T-helper 17 cell (primary cell): ENCODE data around the gene PHACTR1. TPM values are rescaled to one million over a fixed set of nuclear protein-coding genes. Genes with fewer than 3 reads are reported as not detected.
"Not testable (repeated sequence)": the region's sequence is repeated elsewhere in the genome, so short reads cannot be mapped to it uniquely, and the experiment has no call there.

Experiments
- ATAC-seq: fragments of 150-1000 bp; cut with Tn5 transposase; 2 replicates; pipeline ENCODE4 v1.10.0; 2021; ENCODE audit warnings: mild to moderate bottlenecking, moderate library complexity
- DNase-seq, 3 donors: peaks; one replicate each; pipeline versions ENCODE4 v3.0.0 to v3.0.0-alpha.2; 2020 to 2021
- H3K9me3 ChIP-seq: one replicate; pipeline ENCODE4 v1.7.0; 2013; ENCODE audit warnings: low read length, mild to moderate bottlenecking; ENCODE audit not compliant: control insufficient read depth, poor library complexity, severe bottlenecking
- H3K27ac Mint-ChIP-seq: one replicate; pipeline ENCODE4 v1.8.0; 2022; ENCODE audit warnings: mild to moderate bottlenecking, moderate library complexity, mixed read lengths
- H3K27me3 Mint-ChIP-seq: one replicate; pipeline ENCODE4 v1.8.0; 2022; ENCODE audit warnings: mixed read lengths
- H3K36me3 Mint-ChIP-seq: one replicate; pipeline ENCODE4 v1.8.0; 2022; ENCODE audit warnings: low read depth, mixed read lengths
- H3K4me1 Mint-ChIP-seq: one replicate; pipeline ENCODE4 v1.8.0; 2022; ENCODE audit warnings: mild to moderate bottlenecking, mixed read lengths
- H3K4me3 Mint-ChIP-seq: one replicate; pipeline ENCODE4 v1.8.0; 2022; ENCODE audit warnings: mild to moderate bottlenecking, moderate library complexity, mixed read lengths
- total RNA-seq, 4 donors: library from RNA in 2 of 4; stranded (reverse) in 2 of 4; gene quantifications; one replicate each; pipeline ENCODE4 v1.2.3 and lab custom pipeline; 2022 to 2026

Gene PHACTR1
- total RNA-seq, 2 donors from 2014 or later = 2.8 to 11.1 TPM

DNA sequence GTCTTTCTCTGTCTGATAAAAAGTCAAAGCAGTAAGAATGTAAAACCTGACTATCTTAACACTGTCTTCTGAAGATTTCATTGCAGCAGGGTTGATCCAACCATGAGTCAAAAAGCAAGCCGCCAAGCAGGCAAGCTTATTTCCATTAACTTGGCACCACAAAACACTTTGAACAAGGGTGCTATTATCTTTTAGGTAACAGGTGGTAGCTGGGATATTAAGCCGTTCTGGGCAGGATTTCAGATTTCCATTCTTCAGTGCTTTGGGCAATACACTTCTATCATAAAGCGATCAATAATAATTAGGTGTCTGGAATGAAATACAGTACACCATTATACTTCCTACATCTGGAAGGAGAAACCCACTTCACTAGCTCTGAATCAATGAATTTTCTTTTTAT lies 429.9 kb downstream of the PHACTR1 start:
- no peaks in the 10 kb centered on the region for H3K4me1 Mint-ChIP-seq
- H3K36me3 Mint-ChIP-seq = no peaks in the 10 kb centered on the region
- H3K4me3 Mint-ChIP-seq = no peak overlapping the region
- H3K9me3 ChIP-seq = no peaks in the 10 kb centered on the region
- no peak overlapping the region for H3K27ac Mint-ChIP-seq
- DNase-seq = no peak
- no peak for ATAC-seq
- peaks cover 33% of the 10 kb centered on the region for H3K27me3 Mint-ChIP-seq

DNA sequence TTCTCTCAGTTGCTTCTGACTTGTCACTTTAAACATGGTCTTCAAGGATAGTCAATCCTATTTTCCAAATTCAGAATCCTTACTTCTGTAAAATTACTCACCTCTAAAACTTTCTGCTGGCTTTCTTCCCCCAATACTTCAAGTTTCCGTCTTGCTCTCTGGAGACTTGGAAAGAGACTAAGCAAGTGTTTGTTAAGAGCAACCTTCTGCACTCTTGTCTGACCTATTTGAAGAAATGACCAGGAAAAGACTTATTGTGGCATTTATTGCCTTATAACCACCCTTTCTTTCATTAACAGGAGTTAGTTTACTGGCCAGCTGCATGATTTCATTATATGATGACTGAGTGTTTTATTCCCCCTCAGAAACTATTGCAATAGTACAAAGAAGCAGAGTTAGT lies 430.8 kb downstream of the PHACTR1 start:
- Mint-ChIP-seq H3K27me3 (peaks cover 38% of the 10 kb centered on the region), H3K27ac (no peak overlapping the region), H3K36me3 (no peaks in the 10 kb centered on the region), H3K4me3 (no peak overlapping the region), H3K4me1 (no peaks in the 10 kb centered on the region)
- ATAC-seq (no peak), DNase-seq (no peak)
- no peaks in the 10 kb centered on the region for H3K9me3 ChIP-seq

DNA sequence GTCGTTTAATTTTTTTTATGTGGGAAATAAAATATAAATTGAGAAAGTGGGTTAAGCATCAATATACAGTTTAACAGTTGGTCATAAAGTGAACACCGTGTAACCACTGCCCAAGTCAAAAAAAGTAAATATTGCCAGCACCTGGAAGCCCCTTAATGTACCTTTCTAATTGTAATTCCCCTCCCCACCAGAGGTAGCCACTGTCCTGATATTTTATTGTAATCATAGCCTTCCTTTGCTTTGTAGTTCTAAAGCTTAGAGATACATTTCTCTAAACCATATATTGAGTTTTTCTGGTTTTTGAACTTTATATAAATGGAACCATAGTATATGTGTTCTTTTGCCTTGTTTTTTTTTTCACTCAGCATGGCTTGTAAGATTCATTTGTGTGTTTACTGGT lies 431.2 kb downstream of the PHACTR1 start:
- Mint-ChIP-seq H3K27me3 (peaks cover 42% of the 10 kb centered on the region), H3K4me1 (no peaks in the 10 kb centered on the region), H3K27ac (no peak overlapping the region), H3K4me3 (no peak overlapping the region), H3K36me3 (no peaks in the 10 kb centered on the region)
- no peaks in the 10 kb centered on the region for H3K9me3 ChIP-seq
- DNase-seq (no peak), ATAC-seq (no peak)

DNA sequence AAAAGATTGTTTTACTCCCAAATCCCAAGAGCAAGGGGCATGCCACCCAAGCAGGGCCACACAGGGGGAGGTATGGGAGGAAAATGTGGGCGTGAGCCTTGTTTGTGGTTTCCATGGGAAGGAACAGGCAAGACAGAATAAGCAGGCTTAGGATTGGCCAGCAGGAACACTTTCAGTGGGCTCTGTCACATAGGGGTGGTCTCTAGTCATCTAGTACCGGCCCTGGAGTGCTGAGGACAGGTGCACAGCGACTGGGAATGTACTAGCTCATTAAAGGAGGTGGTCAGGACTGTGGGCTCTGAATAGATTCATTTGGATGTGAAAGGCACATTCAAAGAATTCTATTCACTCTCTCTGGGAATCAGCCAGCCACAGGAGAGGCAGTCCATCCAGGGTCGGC lies 436.2 kb downstream of the PHACTR1 start:
- ATAC-seq (no peak), DNase-seq (no peak)
- Mint-ChIP-seq H3K27me3 (peaks cover 18% of the 10 kb centered on the region), H3K27ac (no peak overlapping the region), H3K4me3 (no peak overlapping the region), H3K36me3 (no peaks in the 10 kb centered on the region), H3K4me1 (no peaks in the 10 kb centered on the region)
- no peaks in the 10 kb centered on the region for H3K9me3 ChIP-seq

DNA sequence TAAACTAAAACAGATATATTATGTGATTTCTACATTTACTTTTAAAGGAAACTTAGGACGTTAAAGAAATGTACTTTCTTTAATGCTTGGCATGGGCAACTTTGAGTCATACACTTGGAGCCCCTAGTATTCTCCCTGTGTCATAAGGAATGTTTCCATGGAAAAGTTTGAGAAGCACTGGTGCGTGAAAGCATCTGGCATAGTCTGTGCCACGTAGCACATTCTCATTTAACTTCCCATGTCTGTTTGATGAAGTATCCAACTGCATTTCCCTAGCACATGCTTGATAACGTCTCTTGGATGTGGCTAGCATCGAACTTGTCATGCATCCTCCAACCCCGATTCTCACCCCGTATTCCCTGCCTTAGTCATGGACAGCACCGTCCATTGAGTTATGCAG lies 439.8 kb downstream of the PHACTR1 start:
- Mint-ChIP-seq H3K4me1 (peaks cover 2% of the 10 kb centered on the region), H3K27me3 (peaks cover 38% of the 10 kb centered on the region), H3K4me3 (no peak overlapping the region), H3K27ac (no peak overlapping the region), H3K36me3 (peaks cover under 1% of the 10 kb centered on the region)
- no peaks in the 10 kb centered on the region for H3K9me3 ChIP-seq
- DNase-seq (no peak), ATAC-seq (no peak)

DNA sequence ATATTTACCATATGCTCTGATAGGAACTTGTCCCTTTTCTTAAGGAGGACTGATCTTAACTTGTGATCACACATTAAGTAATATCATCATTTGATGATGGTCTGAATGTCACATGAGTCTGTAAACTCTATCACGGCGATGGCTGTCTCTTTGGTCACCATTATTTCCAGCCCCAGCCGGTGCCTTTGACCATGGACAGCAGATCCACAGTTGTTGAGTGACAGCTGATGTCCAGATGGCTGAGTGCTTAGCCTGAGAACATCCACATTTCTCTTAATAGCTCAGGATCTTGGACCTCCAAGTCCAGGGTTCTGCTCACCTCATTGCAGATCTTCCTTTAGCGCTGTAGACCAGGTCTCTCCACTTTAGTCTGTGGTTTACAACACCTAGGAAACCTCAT lies 440.7 kb downstream of the PHACTR1 start:
- Mint-ChIP-seq H3K36me3 (peaks cover 2% of the 10 kb centered on the region), H3K27me3 (peaks cover 41% of the 10 kb centered on the region), H3K4me1 (peaks cover 2% of the 10 kb centered on the region), H3K27ac (no peak overlapping the region), H3K4me3 (no peak overlapping the region)
- DNase-seq (no peak), ATAC-seq (no peak)
- H3K9me3 ChIP-seq = no peaks in the 10 kb centered on the region

DNA sequence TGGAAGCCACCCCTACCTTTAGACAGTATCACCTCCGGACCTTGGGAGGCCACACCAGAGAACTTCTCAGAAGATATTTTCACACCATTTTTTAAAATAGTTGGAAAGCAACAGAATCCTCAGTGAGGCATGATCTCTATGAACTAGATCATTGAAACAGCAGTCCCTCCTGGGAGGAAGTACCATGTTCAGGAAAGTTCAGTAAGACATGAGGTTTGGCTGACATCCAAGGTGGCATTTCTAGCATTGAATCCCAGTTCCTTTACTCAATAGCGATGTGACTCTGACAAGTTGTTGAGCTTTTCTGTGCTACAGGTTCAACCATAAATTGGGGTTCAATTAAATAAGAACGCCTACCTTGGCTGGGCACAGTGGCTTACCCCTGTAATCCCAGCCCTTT lies 442.7 kb downstream of the PHACTR1 start:
- ATAC-seq (no peak), DNase-seq (no peak)
- H3K4me1 Mint-ChIP-seq = peaks cover 8% of the 10 kb centered on the region

DNA sequence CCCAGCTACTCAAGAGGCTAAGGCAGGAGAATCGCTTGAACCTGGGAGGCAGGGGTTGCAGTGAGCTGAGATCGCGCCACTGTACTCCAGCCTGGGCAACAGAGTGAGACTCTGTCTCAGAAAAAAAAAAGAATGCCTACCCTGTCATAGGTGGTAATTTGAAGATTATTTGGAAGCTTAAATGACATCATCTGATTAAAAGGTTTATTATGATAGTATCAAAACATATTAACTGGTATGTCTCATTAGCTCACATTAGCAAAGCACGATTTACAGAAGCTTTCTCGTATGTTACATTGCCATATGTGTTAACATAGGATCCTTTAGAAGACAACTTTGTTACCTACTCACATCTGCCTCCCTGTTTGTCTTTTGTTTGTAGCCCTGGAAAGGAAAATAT lies 443.3 kb downstream of the PHACTR1 start:
- not testable (repeated sequence) for H3K36me3 Mint-ChIP-seq, DNase-seq, ATAC-seq, H3K4me1 Mint-ChIP-seq, H3K9me3 ChIP-seq, H3K4me3 Mint-ChIP-seq, H3K27ac Mint-ChIP-seq
- peaks cover 33% of the 10 kb centered on the region for H3K27me3 Mint-ChIP-seq

More for the DNA sequence above, 442.7 kb downstream of the PHACTR1 start:
- peaks cover 33% of the 10 kb centered on the region for H3K27me3 Mint-ChIP-seq
- H3K36me3 Mint-ChIP-seq = peaks cover 2% of the 10 kb centered on the region
- no peaks in the 10 kb centered on the region for H3K9me3 ChIP-seq
- H3K4me3 Mint-ChIP-seq = no peak overlapping the region
- H3K27ac Mint-ChIP-seq = no peak overlapping the region

DNA sequence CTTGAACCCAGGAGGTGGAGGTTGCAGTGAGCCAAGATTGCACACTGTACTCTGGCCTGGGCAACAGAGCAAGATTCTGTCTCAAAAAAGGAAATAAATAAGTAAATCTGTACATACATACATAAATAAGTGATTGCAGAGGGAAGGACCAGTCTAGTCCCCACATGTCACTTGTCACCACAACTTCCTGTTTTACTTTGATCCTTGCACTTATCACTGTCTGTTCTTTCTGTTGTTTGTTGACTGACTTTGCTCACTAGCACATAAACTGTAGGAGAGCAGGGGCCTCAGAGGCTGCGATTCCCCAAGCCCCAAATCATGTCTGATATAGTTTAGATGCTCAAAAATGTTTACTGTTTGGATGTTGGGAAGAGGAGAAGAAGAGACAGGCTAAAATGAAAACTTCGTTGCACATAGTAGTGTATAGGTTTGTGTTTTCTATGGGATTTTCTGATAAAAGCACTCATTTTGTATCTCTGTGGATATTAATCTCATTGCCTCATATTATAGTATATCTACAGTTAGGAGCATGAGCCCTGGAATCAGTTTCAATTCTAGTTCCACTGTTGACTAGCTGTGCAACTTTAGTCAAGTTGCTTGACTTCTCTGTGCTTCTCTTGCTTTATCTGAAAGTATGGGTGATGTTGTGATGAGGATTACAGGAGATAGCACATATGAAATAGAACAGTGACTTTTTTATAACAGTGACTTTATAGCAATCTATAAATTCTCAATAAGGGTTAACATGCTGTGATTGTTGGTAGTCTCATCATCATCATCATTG lies 446.8 kb downstream of the PHACTR1 start:
- ATAC-seq = no peak
- no peak for DNase-seq
- no peaks in the 10 kb centered on the region for H3K9me3 ChIP-seq
- peaks cover 5% of the 10 kb centered on the region for H3K4me1 Mint-ChIP-seq
- no peak overlapping the region for H3K4me3 Mint-ChIP-seq
- H3K36me3 Mint-ChIP-seq = peaks cover 2% of the 10 kb centered on the region
- no peak overlapping the region for H3K27ac Mint-ChIP-seq
- H3K27me3 Mint-ChIP-seq = peaks cover 38% of the 10 kb centered on the region

DNA sequence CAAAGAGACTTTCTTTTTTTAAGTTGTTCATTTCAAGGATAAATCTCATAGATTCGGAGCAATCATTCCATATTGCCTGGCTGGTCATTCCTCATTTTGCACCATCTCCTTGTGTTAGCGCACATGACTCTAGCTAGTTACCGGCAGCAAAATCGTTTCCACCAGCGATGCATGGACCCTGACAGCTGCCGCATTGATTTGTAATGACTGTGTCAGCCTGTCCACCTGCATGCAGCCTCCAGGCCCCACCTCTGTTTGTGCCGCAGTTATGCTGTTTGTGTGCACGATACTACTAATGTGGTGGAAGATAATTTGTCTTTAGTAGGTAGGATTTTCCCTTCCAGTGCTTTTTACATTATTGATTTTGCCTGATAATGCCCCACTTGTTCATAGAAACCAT lies 447.7 kb downstream of the PHACTR1 start:
- DNase-seq = no peak
- Mint-ChIP-seq H3K27me3 (peaks cover 37% of the 10 kb centered on the region), H3K4me1 (peaks cover 5% of the 10 kb centered on the region), H3K36me3 (peaks cover 2% of the 10 kb centered on the region), H3K4me3 (no peak overlapping the region), H3K27ac (no peak overlapping the region)
- ATAC-seq = no peak
- no peaks in the 10 kb centered on the region for H3K9me3 ChIP-seq

DNA sequence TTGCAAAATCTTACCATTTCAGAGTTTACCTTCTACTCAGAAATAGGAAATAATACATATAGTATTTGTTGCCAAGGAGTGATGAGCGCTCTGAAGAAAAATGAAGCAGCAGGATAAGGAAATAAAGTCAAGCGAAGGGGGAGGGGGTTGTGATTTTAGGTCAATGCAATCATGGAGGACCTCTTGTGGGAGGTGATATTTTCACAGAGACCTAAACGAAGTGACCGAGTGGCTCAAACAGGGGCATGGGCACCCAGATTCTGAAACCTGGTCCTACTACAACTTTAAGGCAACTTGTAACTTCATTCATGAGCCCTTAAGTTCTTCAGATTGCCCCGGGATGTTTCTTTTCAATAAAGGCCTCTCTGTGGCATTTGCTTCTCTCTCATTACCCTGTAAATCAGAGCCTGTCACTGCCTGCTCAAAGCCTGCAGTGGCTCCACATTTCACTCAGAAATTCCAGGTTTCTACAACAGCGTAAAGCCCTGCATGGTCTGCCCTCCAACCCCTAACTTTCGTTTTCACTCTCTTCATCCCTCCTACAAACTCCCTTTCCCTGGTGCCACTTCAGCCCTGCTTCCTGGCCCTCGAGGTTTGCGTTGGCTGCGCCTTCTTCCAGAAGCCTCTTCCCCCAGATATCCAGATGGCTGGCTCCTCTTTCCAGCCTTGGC lies 449.1 kb downstream of the PHACTR1 start:
- Mint-ChIP-seq H3K27ac (no peak overlapping the region), H3K36me3 (peaks cover 2% of the 10 kb centered on the region), H3K4me1 (peaks cover 5% of the 10 kb centered on the region), H3K27me3 (peaks cover 34% of the 10 kb centered on the region), H3K4me3 (no peak overlapping the region)
- no peaks in the 10 kb centered on the region for H3K9me3 ChIP-seq
- DNase-seq (no peak), ATAC-seq (no peak)

DNA sequence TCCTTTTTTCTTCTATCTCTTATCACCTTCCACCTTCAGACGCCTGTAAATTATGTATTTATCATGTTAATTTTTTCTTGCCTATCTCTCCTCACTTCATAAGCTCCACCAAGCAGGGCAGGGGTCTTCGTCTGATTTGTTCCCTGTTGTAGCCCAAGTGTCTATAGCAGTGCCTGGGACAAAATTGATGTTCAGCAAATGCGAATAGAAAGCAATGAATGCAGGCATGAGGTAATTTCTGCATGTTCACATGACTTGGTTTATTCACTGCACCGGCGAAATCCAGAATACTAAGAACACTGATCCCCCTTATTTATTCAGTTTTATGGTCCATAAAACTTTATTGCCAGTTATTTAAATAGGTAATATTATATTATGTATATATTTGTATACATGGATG lies 449.7 kb downstream of the PHACTR1 start:
- DNase-seq (no peak), ATAC-seq (no peak)
- Mint-ChIP-seq H3K4me3 (no peak overlapping the region), H3K36me3 (peaks cover 2% of the 10 kb centered on the region), H3K27ac (no peak overlapping the region), H3K27me3 (peaks cover 30% of the 10 kb centered on the region), H3K4me1 (peaks cover 5% of the 10 kb centered on the region)
- no peaks in the 10 kb centered on the region for H3K9me3 ChIP-seq

DNA sequence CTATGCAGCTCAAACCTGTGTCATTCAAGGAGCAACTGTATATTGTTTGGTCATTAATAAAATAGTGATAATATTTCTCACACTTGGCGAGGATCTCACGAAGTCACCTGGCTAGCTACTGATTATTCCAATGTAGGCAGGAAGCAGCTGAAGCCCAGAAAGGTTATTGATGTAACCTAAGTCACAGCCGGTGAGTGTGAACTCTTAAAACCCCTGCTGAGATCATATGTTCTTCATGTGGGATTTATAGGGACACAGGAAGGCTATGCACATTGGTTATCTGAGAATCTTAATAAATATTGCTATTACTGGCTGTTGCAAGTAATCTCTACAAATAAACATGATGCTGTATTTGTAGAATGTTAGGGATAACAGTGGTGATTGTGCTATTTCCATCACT lies 450.3 kb downstream of the PHACTR1 start:
- DNase-seq = no peak
- no peak overlapping the region for H3K27ac Mint-ChIP-seq
- H3K4me1 Mint-ChIP-seq = peaks cover 5% of the 10 kb centered on the region
- peaks cover 29% of the 10 kb centered on the region for H3K27me3 Mint-ChIP-seq
- no peaks in the 10 kb centered on the region for H3K36me3 Mint-ChIP-seq
- H3K9me3 ChIP-seq = no peaks in the 10 kb centered on the region
- no peak overlapping the region for H3K4me3 Mint-ChIP-seq
- no peak for ATAC-seq

DNA sequence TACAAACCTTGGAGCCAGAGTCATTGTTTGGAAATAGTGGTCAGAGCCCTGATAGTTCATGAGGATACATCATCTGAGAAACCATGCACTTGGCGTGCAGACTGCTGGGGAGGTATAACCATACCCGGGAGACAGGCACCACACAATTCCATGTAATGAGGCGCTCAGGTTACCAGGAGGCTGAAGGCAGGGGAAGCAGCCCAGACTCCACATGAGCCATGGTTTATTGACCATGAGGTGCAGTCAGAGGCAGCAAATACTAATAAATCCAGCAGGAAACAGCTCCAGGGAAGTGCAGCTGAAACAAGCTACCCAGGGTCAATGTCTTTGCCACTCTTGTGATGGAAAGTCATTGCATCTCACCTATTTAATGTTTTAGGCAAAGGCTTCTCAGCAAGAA lies 455.7 kb downstream of the PHACTR1 start:
- Mint-ChIP-seq H3K36me3 (no peaks in the 10 kb centered on the region), H3K27me3 (peaks cover 43% of the 10 kb centered on the region), H3K27ac (no peak overlapping the region), H3K4me3 (no peak overlapping the region), H3K4me1 (no peaks in the 10 kb centered on the region)
- ATAC-seq (no peak), DNase-seq (no peak)
- H3K9me3 ChIP-seq = no peaks in the 10 kb centered on the region
